ENCODE results near the gene ATOH8.
A peak's percentile ranks its signal among the peaks of the same experiment; 100 is the strongest.

ATOH8 gene

DNA sequence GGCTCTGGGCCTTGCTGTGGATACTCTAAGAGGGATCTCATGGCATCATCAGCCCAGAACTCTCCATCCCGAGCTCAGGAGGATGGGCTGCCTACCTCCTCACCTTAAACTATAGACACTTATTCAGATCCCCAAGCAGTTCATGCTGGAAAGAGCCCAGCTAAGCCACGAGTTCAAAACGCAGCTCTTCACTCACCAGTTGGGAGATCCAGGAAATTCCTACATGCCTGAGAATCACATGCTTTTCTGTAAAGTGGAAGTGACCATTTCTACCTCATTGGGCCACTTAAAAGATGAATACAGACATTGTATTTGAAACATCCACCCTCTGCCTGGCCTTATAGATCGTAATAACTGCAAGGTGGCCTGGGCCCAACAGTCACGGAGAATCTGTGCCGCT is 6.6 kb downstream of the ATOH8 start:
- Histone ChIP-seq H3K36me3 (no peaks in the 10 kb centered on the region), H3K9me3 (replicated peaks in 1 of 11) (no peaks in the 10 kb centered on the region), H3K4me1 (peaks cover 4 to 27% (median 12%) of the 10 kb centered on the region in 10 experiments), H3K4me2 (no peak overlapping the region), H3K27ac (no peak overlapping the region), H3K27me3 (peaks cover 21 to 37% (median 28%) of the 10 kb centered on the region in 11 experiments), H3K9ac (no peak overlapping the region), H4K20me1 (peaks cover 0 to 40% (median 3%) of the 10 kb centered on the region in 11 experiments; a peak in 15 of 22 replicates), H3K4me3 (no peak overlapping the region)
- TF ChIP-seq Cebpa-rat (IDR thresholded peaks at IDR 0.05): no peak

DNA sequence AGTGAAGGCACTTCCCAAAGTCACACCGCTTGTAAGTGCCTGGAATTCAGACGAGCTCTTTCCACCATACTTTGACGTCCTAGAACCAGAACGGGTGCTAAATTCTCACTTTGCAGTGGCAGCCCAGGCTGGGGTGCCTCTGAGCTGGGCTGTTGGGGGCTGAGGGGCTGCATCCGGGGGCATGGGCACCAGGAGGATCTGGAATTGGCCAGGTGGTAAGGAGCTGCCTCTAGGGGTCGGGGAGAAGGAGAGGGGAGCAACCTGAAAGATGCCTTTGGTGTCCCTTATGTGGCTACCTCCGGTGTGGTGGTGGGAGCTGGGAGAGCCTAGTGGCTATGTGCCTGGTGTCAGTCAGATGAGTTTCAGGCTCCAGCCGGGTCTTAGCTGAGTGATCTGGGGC is 7.1 kb downstream of the ATOH8 start:
- Histone ChIP-seq H3K9ac (no peak overlapping the region), H3K27me3 (peaks cover 16 to 32% (median 23%) of the 10 kb centered on the region in 11 experiments), H3K9me3 (replicated peaks in 1 of 11) (no peaks in the 10 kb centered on the region), H3K4me3 (no peak overlapping the region), H4K20me1 (peaks cover 0 to 37% (median 0%) of the 10 kb centered on the region in 11 experiments; a peak in 7 of 22 replicates), H3K36me3 (no peaks in the 10 kb centered on the region), H3K4me1 (peaks cover 0 to 23% (median 8%) of the 10 kb centered on the region in 10 experiments; a peak in 14 of 20 replicates), H3K4me2 (no peak overlapping the region), H3K27ac (no peak overlapping the region)
- no peak for TF ChIP-seq Cebpa-rat (IDR thresholded peaks at IDR 0.05)

GRCh38 chr2:85761512-85761944 is 7.7 kb downstream of the ATOH8 start:
- Histone ChIP-seq H3K9ac (no peak overlapping the region), H4K20me1 (peaks cover 0 to 33% (median 0%) of the 10 kb centered on the region in 11 experiments; a peak in 7 of 22 replicates), H3K27me3 (peaks cover 9 to 26% (median 17%) of the 10 kb centered on the region in 11 experiments), H3K4me1 (peaks cover 5 to 26% (median 10%) of the 10 kb centered on the region in 10 experiments; a peak in 17 of 20 replicates), H3K4me2 (no peak overlapping the region), H3K4me3 (no peak overlapping the region), H3K36me3 (no peaks in the 10 kb centered on the region), H3K27ac (no peak overlapping the region), H3K9me3 (replicated peaks in 1 of 11) (no peaks in the 10 kb centered on the region)
- no peak for TF ChIP-seq Cebpa-rat (IDR thresholded peaks at IDR 0.05)

DNA sequence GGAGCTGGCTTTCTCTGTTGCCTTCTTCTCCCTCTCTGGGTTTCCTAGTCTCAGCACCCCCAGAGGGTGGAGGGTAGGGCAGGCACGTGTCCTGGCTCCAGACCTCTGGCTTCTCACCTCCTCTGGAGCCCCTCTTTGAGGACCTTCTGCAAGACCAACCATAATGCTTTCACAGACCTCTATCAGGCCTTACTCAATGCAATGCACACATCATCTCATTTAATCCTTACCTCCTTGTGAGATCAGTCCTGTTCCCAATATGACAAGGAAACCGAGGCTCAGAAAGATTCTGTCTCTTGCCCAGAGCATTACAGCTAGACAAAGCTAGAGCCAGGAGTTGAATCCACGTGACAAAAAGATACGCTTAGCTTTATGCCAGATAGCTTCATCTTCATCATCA is 8.2 kb downstream of the ATOH8 start:
- Histone ChIP-seq H3K4me3 (no peak overlapping the region), H3K4me1 (peaks cover 5 to 29% (median 11%) of the 10 kb centered on the region in 10 experiments; a peak in 17 of 20 replicates), H3K27ac (no peak overlapping the region), H3K9ac (no peak overlapping the region), H3K27me3 (peaks cover 5 to 21% (median 12%) of the 10 kb centered on the region in 11 experiments), H3K9me3 (replicated peaks in 1 of 11) (no peaks in the 10 kb centered on the region), H4K20me1 (peaks cover 0 to 29% (median 0%) of the 10 kb centered on the region in 11 experiments; a peak in 7 of 22 replicates), H3K36me3 (no peaks in the 10 kb centered on the region), H3K4me2 (no peak overlapping the region)
- TF ChIP-seq Cebpa-rat (IDR thresholded peaks at IDR 0.05): no peak

DNA sequence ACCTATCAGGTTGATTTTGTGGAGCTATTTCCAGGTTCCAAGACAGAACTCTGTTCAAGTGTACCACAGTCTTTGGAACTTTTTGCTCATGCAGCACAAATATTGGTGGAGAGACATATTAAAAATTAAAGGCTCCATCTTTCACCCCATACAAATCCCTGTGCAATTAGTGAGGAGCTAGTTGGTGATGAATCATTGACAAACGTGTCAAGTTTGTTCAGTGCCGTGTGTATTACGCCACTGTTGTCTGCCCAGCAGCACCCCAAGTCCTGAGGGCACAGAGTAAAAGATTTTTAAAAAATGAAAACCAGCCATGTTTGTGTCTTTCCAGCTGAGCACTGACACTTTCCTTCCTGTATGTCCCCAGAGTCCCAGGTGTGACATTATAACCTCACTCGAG is 9.3 kb downstream of the ATOH8 start:
- Histone ChIP-seq H3K9ac (no peak overlapping the region), H3K4me3 (no peak overlapping the region), H3K4me1 (peaks cover 5 to 28% (median 11%) of the 10 kb centered on the region in 10 experiments; a peak in 17 of 20 replicates), H3K9me3 (replicated peaks in 1 of 11) (no peaks in the 10 kb centered on the region), H3K27me3 (peaks cover 0 to 10% (median 3%) of the 10 kb centered on the region in 11 experiments; a peak in 7 of 22 replicates), H3K4me2 (peak overlapping the region in 4 of 11 experiments; percentile 3 to 38 (median 25); a peak in 5 of 22 replicates), H4K20me1 (peaks cover 0 to 24% (median 0%) of the 10 kb centered on the region in 11 experiments; a peak in 4 of 22 replicates), H3K36me3 (no peaks in the 10 kb centered on the region), H3K27ac (no peak overlapping the region)
- no peak for TF ChIP-seq Cebpa-rat (IDR thresholded peaks at IDR 0.05)

- H3K27ac ChIP-seq: no peak overlapping the region
- H3K27me3 ChIP-seq: peaks cover 0 to 5% (median 0%) of the 10 kb centered on the region in 11 experiments; a peak in 3 of 22 replicates
- peaks cover 0 to 17% (median 0%) of the 10 kb centered on the region in 11 experiments; a peak in 4 of 22 replicates for H4K20me1 ChIP-seq
- H3K4me2 ChIP-seq: peak overlapping the region in 4 of 11 experiments; percentile 3 to 38 (median 25); a peak in 4 of 22 replicates
- no peak for TF ChIP-seq Cebpa-rat (IDR thresholded peaks at IDR 0.05)
- H3K9me3 ChIP-seq (replicated peaks in 1 of 11): no peaks in the 10 kb centered on the region
- H3K4me3 ChIP-seq: no peak overlapping the region
- no peaks in the 10 kb centered on the region for H3K36me3 ChIP-seq
- no peak overlapping the region for H3K9ac ChIP-seq
- H3K4me1 ChIP-seq: peaks cover 5 to 31% (median 18%) of the 10 kb centered on the region in 10 experiments; a peak in 19 of 20 replicates
Measured at GRCh38 chr2:85763831-85764230, 10.0 kb downstream of the ATOH8 start.

DNA sequence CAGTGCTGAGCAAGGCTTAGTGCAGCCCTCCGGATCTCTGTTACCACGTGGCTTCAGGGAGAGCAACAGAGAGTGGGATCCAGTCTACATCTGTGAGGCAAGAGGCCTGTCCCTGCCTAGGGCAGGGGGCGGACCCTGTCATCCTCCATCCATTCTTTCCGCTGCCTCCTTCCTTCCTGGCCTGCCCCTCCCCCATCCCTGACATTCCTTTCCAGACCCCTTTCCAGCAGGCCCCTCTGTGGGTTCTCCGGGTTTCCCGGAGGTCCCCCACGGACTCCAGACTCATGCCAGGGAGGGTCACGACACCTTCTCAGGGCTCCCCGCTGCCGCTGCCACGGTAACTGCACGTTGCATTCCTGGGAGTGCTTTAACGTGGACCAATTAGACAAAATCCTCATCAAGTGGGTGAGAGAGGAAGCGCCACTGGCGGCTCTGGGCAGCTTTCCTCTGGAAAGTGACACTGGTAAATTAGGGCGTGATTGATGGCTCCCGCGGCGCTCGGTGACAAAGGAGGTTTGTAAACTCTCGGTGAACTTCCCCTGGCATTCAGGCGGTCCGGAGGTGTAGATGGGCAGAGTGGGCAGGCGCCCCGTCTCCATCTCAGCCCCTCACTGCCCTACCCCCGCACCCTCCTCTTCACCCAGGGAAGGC is 11.4 kb downstream of the ATOH8 start:
- Histone ChIP-seq H3K4me2 (no peak overlapping the region), H4K20me1 (peaks cover 0 to 12% (median 0%) of the 10 kb centered on the region in 11 experiments; a peak in 1 of 22 replicates), H3K9ac (no peak overlapping the region), H3K36me3 (no peaks in the 10 kb centered on the region), H3K9me3 (replicated peaks in 1 of 11) (no peaks in the 10 kb centered on the region), H3K27me3 (peaks cover 0 to 5% (median 0%) of the 10 kb centered on the region in 11 experiments; a peak in 3 of 22 replicates), H3K4me3 (no peak overlapping the region), H3K4me1 (peaks cover 5 to 32% (median 20%) of the 10 kb centered on the region in 10 experiments; a peak in 19 of 20 replicates), H3K27ac (no peak overlapping the region)
- no peak for TF ChIP-seq Cebpa-rat (IDR thresholded peaks at IDR 0.05)

- H4K20me1 ChIP-seq: peaks cover 0 to 12% (median 0%) of the 10 kb centered on the region in 11 experiments; a peak in 2 of 22 replicates
- H3K27ac ChIP-seq: no peak overlapping the region
- H3K4me1 ChIP-seq: peaks cover 5 to 32% (median 20%) of the 10 kb centered on the region in 10 experiments; a peak in 19 of 20 replicates
- no peaks in the 10 kb centered on the region for H3K36me3 ChIP-seq
- no peak overlapping the region for H3K9ac ChIP-seq
- H3K9me3 ChIP-seq (replicated peaks in 1 of 11): no peaks in the 10 kb centered on the region
- TF ChIP-seq Cebpa-rat (IDR thresholded peaks at IDR 0.05): no peak
- peak overlapping the region in 5 of 11 experiments; percentile 13 to 34 (median 22); a peak in 7 of 22 replicates for H3K4me2 ChIP-seq
- no peak overlapping the region for H3K4me3 ChIP-seq
- H3K27me3 ChIP-seq: peaks cover 0 to 9% (median 3%) of the 10 kb centered on the region in 11 experiments; a peak in 10 of 22 replicates
Measured at GRCh38 chr2:85766229-85766628, 12.4 kb downstream of the ATOH8 start.

Data from BLaER1 treated with 17β-estradiol and CSF1 and Interleukin-3, amounts not matched to agents 10 nM and 100 nM (cell line).